HuH-7 (cell line): Measurements from ENCODE around the gene TMEM107.
"Not testable (repeated sequence)": the region's sequence is repeated elsewhere in the genome, so short reads cannot be mapped to it uniquely, and the experiment has no call there.

Experiments used
- DNase-seq: peaks from one replicate; pipeline ENCODE4 v3.0.0; 2011; ENCODE audit warnings: low spot score

The TMEM107 gene

DNA sequence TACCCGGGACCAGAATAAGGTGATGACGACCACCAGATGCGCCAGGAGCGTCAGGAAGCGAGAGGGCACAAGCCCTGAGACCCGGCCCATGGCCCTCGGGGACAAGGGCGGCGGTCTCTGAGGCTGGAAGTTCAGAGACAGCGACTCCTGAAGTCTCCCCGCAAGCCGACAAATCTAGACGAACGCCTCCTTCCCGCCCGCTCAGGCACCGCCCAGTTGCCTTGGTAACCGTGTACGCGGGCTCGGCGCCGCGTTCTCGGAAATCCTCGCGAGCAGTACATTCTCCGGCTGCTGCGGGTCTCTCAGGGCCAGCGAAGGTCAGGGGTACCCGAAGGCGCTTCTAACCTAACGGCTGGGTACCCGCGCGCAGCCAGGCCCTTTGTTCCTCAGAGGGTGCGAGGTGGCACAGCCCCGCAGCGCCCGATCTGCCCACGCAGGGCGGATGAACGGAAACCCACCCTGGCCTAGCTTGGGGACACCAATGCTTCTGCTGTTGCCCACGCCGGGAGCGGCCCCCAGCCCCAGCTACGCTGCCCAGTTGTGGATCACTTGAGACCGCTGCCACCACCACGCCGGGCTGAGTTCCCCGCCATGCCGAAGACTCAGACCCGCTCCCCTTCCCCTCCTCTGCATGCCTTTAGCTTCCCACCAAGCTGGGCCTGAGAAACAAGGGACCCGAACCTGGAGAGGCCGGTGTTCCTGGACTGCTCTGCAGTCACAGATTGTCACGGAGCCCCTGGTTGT lies at the start of gene TMEM107:
TMEM107 (minus strand) TSS at position 184 of the 744 bp plus-strand sequence; CDS start at position 90, 94 bp downstream.
- DNase-seq: no peak

DNA sequence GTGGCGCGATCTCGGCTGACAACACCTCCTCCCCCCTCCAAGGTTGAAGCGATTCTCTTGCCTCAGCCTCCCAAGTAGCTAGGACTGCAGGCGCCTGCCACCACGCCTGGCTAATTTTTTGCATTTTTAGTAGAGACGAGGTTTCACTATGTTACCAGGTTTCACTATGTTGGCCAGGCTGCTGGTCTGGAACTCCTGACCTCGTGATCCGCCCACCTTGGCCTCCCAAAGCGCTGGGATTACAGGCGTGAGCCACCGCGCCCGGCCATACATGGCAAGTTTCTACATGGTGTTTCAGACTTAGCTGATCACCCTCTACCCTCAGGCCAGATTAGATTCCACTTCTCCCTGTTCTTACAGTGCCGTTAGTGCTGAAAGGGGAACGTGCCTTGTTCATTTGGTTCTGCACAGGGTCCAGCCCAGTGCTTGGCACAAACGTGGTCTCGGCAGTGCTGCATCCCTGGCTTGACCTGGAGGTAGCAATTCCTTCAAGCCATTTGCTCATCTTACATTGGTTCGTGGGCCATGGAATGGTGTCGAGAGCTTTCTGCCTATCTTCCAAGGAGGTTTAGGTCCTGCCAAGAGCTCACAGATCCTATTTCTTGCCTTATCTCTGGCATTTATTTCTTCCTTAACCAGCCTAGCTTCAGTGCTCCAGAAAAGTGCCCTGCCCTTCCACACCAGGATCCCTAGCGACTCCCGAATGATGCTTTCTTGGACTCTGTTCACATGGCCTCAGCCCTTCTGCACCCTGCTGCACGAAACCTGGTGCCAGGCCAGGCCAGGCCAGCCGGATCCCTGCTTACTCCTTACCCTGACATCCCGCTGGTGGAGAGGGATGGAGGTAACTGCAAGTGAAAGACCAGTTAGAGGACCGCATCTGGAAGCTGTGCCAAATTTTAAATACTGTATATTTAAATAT lies 49.0 kb upstream of the TMEM107 start:
- no peak for DNase-seq

DNA sequence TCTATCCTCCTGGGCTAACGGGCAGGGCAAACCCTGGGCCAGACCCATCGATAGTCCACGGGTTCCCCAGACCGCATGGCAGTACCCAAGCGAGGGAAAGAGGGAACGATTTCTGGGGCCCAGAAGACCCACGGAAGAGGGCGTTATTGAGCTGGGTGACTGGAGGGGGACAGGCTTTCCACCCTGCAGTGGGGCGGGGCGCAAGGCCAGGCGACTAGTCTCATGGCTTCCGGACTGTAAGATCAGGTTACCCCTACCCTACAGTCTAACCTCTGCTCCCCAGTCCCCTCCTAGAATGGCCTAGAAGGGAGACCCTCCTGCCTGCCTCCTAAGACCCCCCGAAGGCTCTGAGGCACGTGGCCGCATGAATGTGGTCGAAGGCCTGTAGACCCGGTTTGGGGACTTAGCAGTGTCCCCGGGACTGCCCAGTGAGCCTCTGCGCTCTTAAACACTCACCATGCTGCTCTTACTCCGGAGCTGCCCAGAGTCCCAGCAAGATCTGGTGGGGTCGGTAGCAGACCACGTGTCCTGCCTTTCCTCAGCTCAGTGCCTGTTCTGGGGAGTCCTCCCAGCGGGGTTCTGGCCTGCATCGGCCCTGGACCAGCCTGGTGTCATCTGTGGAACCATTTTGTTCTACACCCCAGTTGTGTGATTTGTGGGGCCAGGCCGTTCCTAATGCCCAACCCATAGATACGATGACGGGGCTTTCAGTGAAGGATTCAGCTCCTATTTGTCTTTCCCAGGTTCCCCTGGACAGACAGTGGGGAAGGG lies 47.4 kb upstream of the TMEM107 start:
- no peak for DNase-seq

DNA sequence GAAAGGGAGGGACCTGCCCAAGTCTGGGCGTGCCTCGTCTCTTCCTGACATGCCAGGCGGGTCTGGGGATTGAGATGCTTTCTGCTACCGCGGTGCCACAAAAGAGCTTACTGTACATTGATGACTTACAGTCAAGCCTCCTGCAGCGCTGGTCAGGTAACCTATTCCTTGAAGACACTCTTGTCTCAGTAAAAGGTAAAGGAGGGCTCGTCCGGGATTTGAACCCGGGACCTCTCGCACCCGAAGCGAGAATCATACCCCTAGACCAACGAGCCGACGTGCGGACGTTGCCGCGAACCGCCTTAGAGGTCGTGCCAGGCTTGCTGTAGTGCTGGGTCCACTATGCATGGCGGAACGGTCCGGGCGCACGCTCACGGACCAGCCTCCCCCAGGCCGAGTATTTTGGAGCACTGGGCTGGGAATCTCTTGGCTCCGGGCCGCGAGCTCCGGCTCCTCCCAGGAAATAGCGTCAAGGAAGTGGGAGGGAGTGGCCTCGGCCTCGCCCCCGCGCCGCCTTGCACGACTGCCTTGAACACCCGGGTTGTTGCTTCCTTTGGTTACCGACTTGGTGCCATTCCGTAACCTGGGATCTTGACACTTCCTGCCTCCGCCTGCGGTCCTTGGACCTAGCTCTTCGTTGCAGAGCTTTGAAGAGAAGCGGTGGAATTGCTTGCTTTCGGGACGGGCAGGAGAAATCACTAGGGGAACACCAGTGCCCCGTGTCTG lies 46.6 kb upstream of the TMEM107 start:
- DNase-seq: no peak

DNA sequence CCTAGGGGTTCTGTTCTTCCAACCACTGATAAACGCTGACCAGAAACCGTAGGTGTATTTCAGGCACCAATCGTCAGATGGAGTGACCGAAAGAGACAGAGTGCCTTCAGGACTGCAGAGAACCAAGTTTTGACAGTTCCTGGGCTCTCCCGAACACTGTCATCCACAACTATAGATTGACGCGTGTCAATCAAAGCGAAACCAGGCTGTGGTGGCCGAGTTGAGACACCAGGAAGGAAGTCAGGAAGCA lies 46.1 kb upstream of the TMEM107 start:
- DNase-seq: no peak

DNA sequence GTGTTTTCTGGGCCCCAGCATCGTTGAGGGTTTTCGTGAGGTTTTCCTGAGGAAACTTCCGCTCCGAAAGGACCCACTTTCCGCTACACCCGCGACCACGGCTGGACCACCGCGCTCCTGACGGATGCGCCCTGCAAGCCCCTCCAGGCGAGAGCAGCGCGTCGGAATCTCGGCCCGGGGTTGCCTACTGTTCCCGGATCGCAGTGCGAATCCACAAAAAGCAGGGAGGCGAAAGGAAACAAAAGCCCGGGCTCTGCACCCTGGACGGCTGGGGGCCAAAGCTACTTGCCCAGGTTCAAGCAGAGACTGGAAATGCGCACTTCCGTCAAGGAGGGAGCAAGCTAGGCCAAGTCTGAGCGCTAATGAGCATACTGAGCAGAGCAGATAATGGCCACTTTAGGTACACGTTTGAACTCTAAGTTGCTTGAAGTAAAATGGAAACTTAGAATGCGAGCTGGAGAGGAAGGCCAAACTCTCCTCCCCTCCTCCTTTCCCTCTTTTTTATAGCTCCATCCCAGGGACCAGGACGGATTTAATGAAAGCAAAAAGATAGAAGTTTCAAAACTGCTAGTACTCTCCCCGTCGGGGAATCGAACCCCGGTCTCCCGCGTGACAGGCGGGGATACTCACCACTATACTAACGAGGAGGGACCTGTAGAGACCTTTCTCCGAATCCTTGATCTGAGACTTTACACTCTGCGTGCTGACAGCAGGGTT lies 45.6 kb upstream of the TMEM107 start:
- DNase-seq: no peak

DNA sequence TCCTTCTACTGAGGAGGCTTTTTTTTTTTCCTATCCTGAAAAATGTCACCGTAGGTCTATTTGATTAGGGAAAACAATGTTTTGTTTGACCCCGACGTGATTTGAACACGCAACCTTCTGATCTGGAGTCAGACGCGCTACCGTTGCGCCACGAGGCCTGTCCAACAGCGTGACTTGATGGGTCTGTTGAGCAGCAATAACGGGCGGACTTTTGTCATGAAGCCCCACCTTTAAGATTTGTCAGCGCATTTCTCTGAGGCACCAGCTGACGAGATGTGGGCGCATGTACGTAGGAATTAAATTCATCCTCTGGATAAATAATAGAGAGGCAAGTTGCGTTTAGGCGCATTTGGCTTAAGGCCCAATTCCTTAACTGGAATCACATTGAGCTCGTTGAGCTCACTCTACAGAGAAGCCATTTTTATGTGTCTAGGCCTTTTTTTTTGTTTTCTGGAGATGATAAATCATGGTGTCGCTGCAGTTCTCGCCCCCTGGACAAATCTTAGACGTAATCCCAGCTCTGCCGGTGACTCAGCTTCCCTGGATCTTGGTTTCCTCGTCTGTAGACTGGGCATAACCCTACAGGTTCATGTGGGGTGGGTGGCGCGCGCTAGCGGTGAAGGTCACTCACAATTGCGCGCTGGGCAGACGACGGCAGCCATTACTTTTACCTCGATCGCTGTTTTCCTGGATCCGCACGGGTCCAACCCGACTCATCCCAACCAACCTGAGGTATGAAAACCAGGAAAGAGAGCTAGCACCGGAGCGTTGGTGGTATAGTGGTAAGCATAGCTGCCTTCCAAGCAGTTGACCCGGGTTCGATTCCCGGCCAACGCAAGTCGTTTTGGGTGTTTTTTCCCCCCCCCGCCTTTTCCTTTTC lies 44.8 kb upstream of the TMEM107 start:
- no peak for DNase-seq

DNA sequence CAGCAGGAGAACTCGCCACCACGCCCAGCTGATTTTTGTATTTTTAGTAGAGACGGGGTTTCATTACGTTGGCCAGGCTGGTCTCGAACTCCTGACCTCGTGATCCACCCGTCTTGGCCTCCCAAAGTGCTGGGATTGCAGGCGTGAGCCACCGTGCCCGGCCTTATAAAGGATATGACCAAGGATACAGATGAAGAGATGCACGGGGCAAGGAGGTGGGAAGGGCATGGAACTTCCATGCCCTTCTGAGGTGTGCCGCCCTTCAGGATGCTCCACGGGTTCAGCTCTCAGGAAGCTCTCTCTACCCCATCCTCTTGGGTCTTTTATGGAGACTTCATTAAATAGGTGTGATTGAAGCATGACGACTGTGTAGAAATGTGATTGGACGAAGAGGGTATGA lies 37.8 kb upstream of the TMEM107 start:
- not testable (repeated sequence) for DNase-seq

DNA sequence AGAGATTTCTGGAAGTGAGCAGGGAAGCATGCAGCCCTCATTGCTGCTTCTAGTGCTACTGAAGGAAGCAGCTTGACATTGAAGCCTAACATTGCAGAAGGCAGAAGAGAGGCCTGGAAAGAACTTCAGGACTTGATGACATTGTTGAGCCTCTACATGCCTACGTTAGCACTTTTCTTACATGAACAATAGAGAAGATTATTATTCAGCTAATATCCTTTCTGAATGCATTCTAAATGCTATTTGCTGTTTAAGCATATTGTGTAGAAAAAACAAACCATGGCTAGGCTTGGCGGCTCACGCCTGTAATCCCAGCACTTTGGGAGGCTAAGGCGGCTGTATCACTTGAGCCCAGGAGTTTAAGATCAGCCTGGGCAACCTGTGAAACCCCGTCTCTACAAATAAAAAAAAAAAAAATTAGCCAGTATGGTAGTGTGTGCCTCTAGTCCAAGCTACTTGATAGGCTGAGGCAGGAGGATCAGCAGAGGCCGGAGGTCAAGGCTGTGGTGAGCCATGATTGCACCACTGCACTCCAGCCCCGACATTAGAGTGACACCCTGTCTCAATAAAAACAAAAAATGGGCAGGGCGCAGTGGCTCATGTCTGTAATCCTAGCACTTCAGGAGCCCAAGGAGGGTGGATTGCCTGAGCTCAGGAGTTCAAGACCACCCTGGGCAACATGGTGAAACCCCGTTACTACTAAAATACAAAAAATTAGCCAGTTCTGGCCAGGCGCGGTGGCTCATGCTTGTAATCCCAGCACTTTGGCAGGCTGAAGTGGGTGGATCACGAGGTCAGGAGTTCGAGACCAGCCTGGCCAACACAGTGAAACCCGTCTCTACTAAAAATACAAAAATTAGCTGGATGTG lies 36.4 kb upstream of the TMEM107 start:
- no peak for DNase-seq

DNA sequence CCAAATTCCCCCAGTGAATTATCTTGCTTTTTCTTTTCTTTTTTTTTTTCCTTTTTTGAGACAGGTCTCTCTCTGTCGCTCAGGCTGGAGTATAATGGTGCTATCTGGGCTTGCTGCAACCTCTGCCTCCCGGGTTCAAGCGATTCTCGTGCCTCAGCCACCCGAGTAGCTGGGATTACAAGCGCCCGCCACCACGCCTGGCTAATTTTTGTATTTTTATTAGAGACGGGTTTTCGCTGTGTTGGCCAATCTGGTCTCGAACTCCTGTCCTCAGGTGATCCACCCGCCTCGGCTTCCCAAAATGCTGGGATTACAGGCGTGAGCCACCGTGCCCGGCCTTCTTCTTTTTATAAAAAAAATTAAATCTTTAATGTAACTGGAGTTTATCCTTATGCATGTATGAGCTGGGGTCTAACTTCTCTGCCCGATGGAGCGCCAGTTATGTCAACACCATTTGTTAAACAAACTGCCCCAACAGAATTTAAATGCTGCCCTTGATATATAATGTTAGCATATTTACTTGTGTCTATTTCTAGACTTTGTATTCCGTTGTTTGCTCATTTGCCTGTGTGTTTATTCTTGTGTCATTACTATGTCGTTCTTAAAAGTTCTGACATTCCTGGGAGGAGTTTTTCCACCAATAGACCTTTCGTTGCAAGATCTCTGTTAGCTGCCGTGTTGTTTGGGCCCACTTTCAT lies 34.7 kb upstream of the TMEM107 start:
- no peak for DNase-seq

DNA sequence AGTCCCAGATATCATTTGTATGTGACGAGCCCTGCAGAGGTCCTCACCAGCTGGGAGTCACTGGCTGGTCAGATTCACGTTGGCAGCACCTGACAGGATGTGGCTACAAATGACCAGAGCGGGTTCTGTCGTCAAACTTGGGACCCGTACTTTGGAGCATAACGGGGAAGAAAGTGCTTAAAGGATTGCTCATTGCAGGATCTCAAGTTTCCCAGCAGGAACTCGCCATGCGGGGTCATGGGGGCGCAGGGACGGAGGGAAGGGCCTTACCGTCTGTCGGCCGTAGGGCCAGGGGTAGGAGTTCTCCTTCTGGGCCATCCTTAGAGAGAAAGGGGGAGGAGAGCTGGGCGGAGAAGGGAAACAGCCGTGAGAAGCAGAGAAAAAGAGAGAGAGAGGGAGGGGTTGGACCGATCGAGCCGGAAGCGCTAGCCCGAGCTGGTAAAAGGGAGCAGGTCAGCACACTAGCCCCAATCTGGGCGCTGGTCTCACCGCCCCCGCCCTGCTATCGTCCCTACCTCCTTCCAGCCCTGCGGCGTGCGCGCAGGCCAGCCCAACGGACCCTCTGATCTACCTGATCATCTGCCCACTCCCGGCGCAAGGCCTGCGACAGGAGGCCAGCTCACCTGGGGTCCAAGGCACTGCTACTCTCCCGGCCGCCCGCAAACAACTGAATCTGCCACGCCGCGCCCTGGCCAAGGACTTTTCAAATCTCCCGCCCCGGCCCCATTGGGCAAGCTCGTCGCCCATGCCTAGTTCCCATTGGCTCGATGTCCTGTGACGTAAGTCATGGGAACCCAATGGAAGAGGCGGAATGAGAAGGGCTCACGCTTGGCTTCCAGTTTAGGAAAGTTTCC lies 34.0 kb upstream of the TMEM107 start, which contains the start of gene AURKB:
AURKB (minus strand) TSS at position 669 of the 854 bp plus-strand sequence; CDS start at position 318, 351 bp downstream.
- peak; percentile 87 for DNase-seq

DNA sequence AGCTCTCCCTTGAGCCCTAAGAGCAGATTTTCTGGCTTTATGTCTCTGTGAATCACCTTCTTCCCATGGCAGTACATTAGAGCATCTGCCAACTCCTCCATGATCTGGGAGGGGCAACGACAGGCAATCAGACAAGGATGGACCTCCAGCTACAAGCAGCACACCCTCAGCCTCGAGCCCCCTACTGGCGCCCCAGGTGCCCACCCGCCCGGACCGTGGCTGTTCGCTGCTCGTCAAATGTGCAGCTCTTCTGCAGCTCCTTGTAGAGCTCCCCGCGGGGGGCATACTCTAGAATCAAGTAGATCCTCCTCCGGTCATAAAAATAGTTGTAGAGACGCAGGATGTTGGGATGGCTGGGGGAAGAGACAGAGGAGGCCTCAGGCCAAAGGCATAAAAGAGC lies 30.4 kb upstream of the TMEM107 start:
- DNase-seq: no peak

DNA sequence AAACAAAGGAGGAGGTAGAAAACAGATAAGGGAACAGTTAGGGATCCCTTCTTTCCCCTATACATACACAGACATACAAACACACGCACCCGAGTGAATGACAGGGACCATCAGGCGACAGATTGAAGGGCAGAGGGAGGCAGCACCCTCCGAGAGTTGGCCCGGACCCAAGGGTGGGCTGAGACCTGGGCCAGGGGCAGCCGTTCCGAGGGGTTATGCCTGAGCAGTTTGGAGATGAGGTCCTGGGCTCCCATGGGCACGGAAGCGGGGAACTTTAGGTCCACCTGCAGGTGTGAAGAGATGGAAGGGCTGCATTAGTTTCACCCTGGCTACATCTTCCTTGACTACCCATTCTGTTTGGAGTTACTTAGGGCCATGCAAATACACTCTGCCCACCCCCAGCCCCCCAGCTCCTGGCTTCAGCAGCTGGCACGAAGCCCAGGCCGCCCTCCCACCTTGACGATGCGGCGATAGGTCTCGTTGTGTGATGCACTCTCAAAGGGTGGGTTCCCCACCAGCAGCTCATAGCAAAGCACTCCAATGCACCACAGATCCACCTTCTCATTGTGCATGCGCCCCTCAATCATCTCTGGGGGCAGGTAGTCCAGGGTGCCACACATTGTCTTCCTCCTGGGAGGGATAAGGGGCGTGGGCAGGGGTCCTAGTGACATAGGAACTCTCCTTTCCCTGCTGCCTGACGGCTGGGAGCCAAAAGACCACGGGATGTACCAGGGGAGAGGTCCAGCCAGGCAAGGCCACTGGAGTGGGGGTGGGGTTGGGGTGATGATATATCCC lies 28.8 kb upstream of the TMEM107 start:
- no peak for DNase-seq

DNA sequence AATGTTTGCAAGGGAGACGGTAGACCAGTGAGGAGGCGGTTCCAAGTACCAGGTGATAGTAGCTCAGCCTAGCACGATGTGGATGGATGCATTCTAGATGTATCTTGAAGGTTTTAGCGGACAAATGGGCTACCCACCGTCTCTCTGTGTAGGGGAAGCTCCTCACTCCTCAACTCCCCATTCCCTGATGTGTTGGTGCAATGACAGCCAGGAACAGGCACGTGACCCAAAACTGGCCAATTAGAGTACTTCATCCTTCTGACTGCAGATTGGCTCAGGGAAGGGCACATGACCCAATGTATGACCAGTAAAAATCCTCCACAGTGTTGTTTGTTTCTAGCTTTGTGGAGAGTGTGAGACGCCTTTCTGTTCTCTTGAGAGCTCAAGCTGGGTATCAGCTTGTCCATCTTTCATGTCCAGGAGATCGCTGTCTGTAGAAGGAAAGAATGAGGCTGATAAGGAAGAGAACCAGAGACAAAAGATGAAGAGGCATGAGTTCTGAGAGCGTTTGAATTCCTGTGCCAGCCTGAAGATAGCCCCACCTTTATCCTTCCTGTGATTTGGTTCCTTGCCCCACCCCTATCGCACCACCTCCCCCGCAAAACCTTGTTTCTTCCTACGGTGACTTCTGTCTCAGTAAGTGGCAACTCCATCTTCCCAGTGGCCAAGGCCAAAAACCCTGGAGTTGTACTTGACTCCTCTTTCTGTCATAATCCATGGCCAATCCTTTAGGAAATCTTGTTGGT lies 16.1 kb upstream of the TMEM107 start:
- peak; percentile 81 for DNase-seq

DNA sequence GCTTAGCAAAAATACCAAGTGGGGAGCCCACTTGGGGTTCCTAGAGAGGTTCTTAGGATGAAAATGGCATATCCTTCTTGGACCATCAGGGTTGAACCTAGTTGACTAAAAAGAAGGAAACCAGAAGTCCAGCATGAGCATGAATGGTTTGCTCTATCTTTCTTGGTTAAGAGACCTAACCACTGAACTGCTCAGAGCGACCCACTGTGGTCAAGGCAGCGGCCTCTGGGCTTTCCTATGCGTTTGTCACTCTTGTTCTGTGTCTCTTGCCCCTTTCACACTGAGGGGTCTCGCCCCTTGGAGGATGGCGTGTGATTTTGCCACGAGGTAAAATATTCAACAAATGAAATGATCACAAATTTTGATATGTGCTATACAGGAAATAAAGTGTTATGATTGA lies 14.3 kb upstream of the TMEM107 start:
- DNase-seq: no peak
